GM12878 (cell line): Measurements from ENCODE around the gene SLC26A8. TPM values are rescaled to one million over a fixed set of nuclear protein-coding genes. Genes with fewer than 3 reads are reported as not detected.
A peak's percentile ranks its signal among the peaks of the same experiment; 100 is the strongest.

ENCODE experiments used
- ATAC-seq: fragments of 200-7000 bp; cut with Tn5 transposase; 3 replicates; pipeline ENCODE4 v1.9.1; 2020; ENCODE audit warnings: mild to moderate bottlenecking, moderate library complexity
- BruUV-seq: library from RNA; stranded (reverse); fragments of 400-500 nt; replicated peaks from 2 replicates; lab custom pipeline; 2021; lab: Mats Ljungman, UMichigan
- CTCF ChIA-PET: fragments of 300-600 bp; sonication (Branson Sonifier 250); formaldehyde crosslinking; extraction: SDS; loops from one replicate; lab custom pipeline; 2021; ENCODE audit warnings: inconsistent platforms; lab: Yijun Ruan, JAX
- POLR2A ChIA-PET: fragments of 350-600 bp; formaldehyde crosslinking; extraction: SDS; loops from one replicate; lab custom pipeline; 2021; ENCODE audit warnings: inconsistent platforms; lab: Charles Lee
- RAD21 ChIA-PET: fragments of 300-600 bp; sonication (Branson Sonifier 250); formaldehyde crosslinking; loops from one replicate; lab custom pipeline; 2023; ENCODE audit warnings: antibody characterized with exemption; ENCODE audit not compliant: unreplicated experiment; lab: Charles Lee
- SMC1A ChIA-PET: fragments of 300-600 bp; sonication (Branson Sonifier 250); formaldehyde crosslinking; loops from one replicate; lab custom pipeline; 2023; ENCODE audit not compliant: unreplicated experiment, uncharacterized antibody; lab: Charles Lee
- DNase-seq: peaks from one replicate; pipeline ENCODE4 v3.0.0-alpha.2; 2011; ENCODE audit warnings: low read depth, low spot score
- FAIRE-seq: peaks from 3 replicates; lab custom pipeline; 2011; peaks lifted over from hg19 to GRCh38; lab: Jason Lieb, UNC
- H2AFZ ChIP-seq: 2 replicates; pipeline ENCODE4 v1.6.0; 2011; ENCODE audit warnings: low read depth, low read length, control low read depth; ENCODE audit not compliant: control insufficient read depth
- H3K27ac ChIP-seq: 2 replicates; pipeline ENCODE4 v1.5.1; 2011; ENCODE audit warnings: control low read depth; ENCODE audit not compliant: control insufficient read depth, insufficient read depth
- H3K27me3 ChIP-seq, 2 experiments: replicated peaks in 1 of 2; 2 replicates each; pipeline versions ENCODE4 v1.6.0 to v1.6.1; 2011; ENCODE audit warnings: low read length in 1 of 2; ENCODE audit not compliant: control insufficient read depth in 2 of 2, insufficient read depth in 2 of 2
- H3K36me3 ChIP-seq, 2 experiments: 2 replicates each; pipeline ENCODE4 v1.5.1; 2011; ENCODE audit warnings: low read length in 1 of 2; ENCODE audit not compliant: control insufficient read depth in 2 of 2, insufficient read depth in 2 of 2
- H3K4me1 ChIP-seq: 2 replicates; pipeline ENCODE4 v1.6.1; 2011; ENCODE audit warnings: mild to moderate bottlenecking, low read length, moderate library complexity, mixed read lengths; ENCODE audit not compliant: control insufficient read depth, insufficient read depth
- H3K4me2 ChIP-seq: 2 replicates; pipeline ENCODE4 v1.6.0; 2011; ENCODE audit warnings: control low read depth; ENCODE audit not compliant: control insufficient read depth, insufficient read depth
- H3K4me3 ChIP-seq: fragments of 200-600 bp; sonication (generic); 2 replicates; pipeline ENCODE4 v1.5.1; 2016
- H3K79me2 ChIP-seq: 2 replicates; pipeline ENCODE4 v1.6.0; 2011; ENCODE audit warnings: low read length; ENCODE audit not compliant: control insufficient read depth, insufficient read depth
- H3K9ac ChIP-seq: 2 replicates; pipeline ENCODE4 v1.8.0; 2011; ENCODE audit warnings: low read length, control low read depth, mixed read lengths; ENCODE audit not compliant: control insufficient read depth, insufficient read depth
- H3K9me3 ChIP-seq: replicated peaks from 3 replicates; pipeline ENCODE4 v1.5.1; 2011; ENCODE audit warnings: mild to moderate bottlenecking, low read length; ENCODE audit not compliant: control insufficient read depth, insufficient read depth
- H4K20me1 ChIP-seq: 2 replicates; pipeline ENCODE4 v1.6.0; 2011; ENCODE audit not compliant: control insufficient read depth, insufficient read depth
- BRCA1 ChIP-seq: IDR thresholded peaks from 2 replicates; pipeline ENCODE4 v1.6.1; 2011; ENCODE audit warnings: low read depth, low read length, improper control_type of control experiment
- CBFB ChIP-seq: IDR thresholded peaks from 2 replicates; pipeline ENCODE4 v1.6.1; 2016; ENCODE audit warnings: antibody characterized with exemption, low read depth
- CEBPB ChIP-seq, 2 experiments: fragments of 150-350 bp in 1 of 2; IDR thresholded peaks; 2 replicates each; pipeline ENCODE4 v1.6.1; 2012 to 2014; ENCODE audit warnings: low read depth in 2 of 2, low read length in 2 of 2, borderline replicate concordance in 1 of 2, inconsistent platforms in 1 of 2
- CTCF ChIP-seq, 3 experiments: IDR thresholded peaks in 2 of 3; conservative IDR thresholded peaks in 1 of 3; 2 replicates each; pipeline ENCODE4 v1.5.1; 2011; ENCODE audit warnings: low read depth in 3 of 3, low read length in 3 of 3, mild to moderate bottlenecking in 3 of 3, control low read depth in 2 of 3, moderate library complexity in 2 of 3, inconsistent platforms in 1 of 3, mixed read lengths in 1 of 3; ENCODE audit not compliant: control insufficient read depth in 2 of 3, insufficient read depth in 1 of 3; ENCODE audit errors: extremely low read depth in 1 of 3
- E4F1 ChIP-seq: fragments of 450-650 bp; IDR thresholded peaks from 2 replicates; pipeline ENCODE4 v1.6.1; 2018; ENCODE audit warnings: borderline replicate concordance, mild to moderate bottlenecking; ENCODE audit not compliant: partially characterized antibody
- RAD21 ChIP-seq: IDR thresholded peaks from 2 replicates; pipeline ENCODE4 v1.6.1; 2011; ENCODE audit warnings: mild to moderate bottlenecking, low read depth, low read length, moderate library complexity; ENCODE audit not compliant: insufficient read depth
- SREBF2 ChIP-seq: IDR thresholded peaks from 2 replicates; pipeline ENCODE4 v1.6.1; 2012; ENCODE audit warnings: mild to moderate bottlenecking, low read length
- ZBTB33 ChIP-seq: fragments of 450-650 bp; IDR thresholded peaks from 2 replicates; pipeline ENCODE4 v1.6.1; 2017; ENCODE audit warnings: mild to moderate bottlenecking
- WGBS: methylation state at CpG from one replicate; pipeline ENCODE4 v1.1.6; 2016; ENCODE audit warnings: low lambda C conversion rate; ENCODE audit not compliant: insufficient replicate concordance, insufficient coverage; ENCODE audit errors: missing lambda C conversion rate; 5-methylcytosine and 5-hydroxymethylcytosine counted together
- in situ Hi-C: fragments of 300-500 bp; cut with MboI; formaldehyde crosslinking; loops from 9 replicates; pipeline ENCODE4 v1.14.3; 2018; ENCODE audit warnings: mixed read lengths
- intact Hi-C: fragments of 100-400 bp; cut with micrococcal nuclease; formaldehyde crosslinking; loops from one replicate; pipeline ENCODE4 v1.14.2; 2022; ENCODE audit not compliant: unreplicated experiment
- polyA plus RNA-seq, 11 experiments: library from polyadenylated mRNA; depleted of rRNA in 4 of 11; unstranded in 6 of 11; stranded (reverse) in 5 of 11; fragments of >200 nt; fragmentation: Nextera tagmentation in 4 of 11; fragmentation: Illumina TruSeq in 1 of 11; extraction: Ambion mirVana in 4 of 11; extraction: Trizol in 1 of 11; gene quantifications; 1 replicate in 1 of 11; 2 replicates in 10 of 11; pipeline versions ENCODE4 v1.2.1 to v1.2.3, GENCODE V29; 2011 to 2016; ENCODE audit warnings: inconsistent platforms in 2 of 11, missing spikeins in 2 of 11, low read depth in 1 of 11
- total RNA-seq, 4 experiments: library from RNA; depleted of rRNA in 3 of 4; stranded (reverse); fragments of >200 nt in 3 of 4; fragmentation: Illumina TruSeq in 1 of 4; extraction: Trizol in 1 of 4; gene quantifications; 2 replicates each; pipeline versions ENCODE4 v1.2.1 to v1.2.3, GENCODE V29; 2013 to 2021

SLC26A8 gene
- total and polyA plus RNA-seq, 10 of the 15 experiments (the other 5 are each of a cell fraction or from before 2014, with no cell fraction given): 0.09 to 0.95 (median 0.27) TPM; not detected in 2

GRCh38 chr6:35955970-35956369, 68.5 kb downstream of the SLC26A8 start:
- ChIA-PET POLR2A (no interaction called here), RAD21 (interaction anchor here (0.6 kb wide), 1 partner anchor 11 kb away, joined by 3 read pairs; no protein-coding TSS in a partner anchor)
- WGBS: 40% methylated on average over 3 of the region's 4 CpGs

More at GRCh38 chr6:35955970-35956369, 68.5 kb downstream of the SLC26A8 start:
- intact Hi-C loops: loop anchor here (10.0 kb wide), 1 partner anchor 431 kb away; no protein-coding TSS in a partner anchor
- CTCF ChIA-PET: interaction anchor here (1.0 to 3.1 kb wide), 4 partner anchors 14 to 395 kb away, joined by 3 to 16 read pairs (median 4); partner anchors contain the start of gene ARMC12
- Histone ChIP-seq H3K4me3 (no peak overlapping the region), H3K9ac (no peak overlapping the region), H3K36me3 (no peaks in the 10 kb centered on the region)
- SMC1A ChIA-PET: interaction anchor here (0.6 to 1.0 kb wide), 3 partner anchors 361 to 402 kb away, joined by 3 read pairs; no protein-coding TSS in a partner anchor
- TF ChIP-seq CEBPB (IDR thresholded peaks at IDR 0.05; ENCODE audit: borderline replicate concordance in 1 of 2, low read depth in 2 of 2, low read length in 2 of 2) (no peak), BRCA1 (no peak), CTCF (IDR thresholded peaks at IDR 0.05 in 2 of 3, conservative IDR thresholded peaks at IDR 0.05 in 1 of 3; ENCODE audit: control insufficient read depth in 2 of 3, extremely low read depth in 1 of 3, insufficient read depth in 1 of 3, low read depth in 3 of 3, low read length in 3 of 3) (peak; percentile 12 to 28 (median 21); a peak in 3 of 6 replicates), ZBTB33 (no peak), RAD21 (peak; percentile 41), E4F1 (no peak), CBFB (no peak), SREBF2 (no peak)
- TF ChIP-seq, all 136 proteins: peak for 2
- no peak for DNase-seq
- no peaks in the 10 kb centered on the region for H4K20me1 ChIP-seq
- no peaks in the 10 kb centered on the region for H3K4me1 ChIP-seq
- H3K4me2 ChIP-seq: no peak overlapping the region
- H2AFZ ChIP-seq: no peak overlapping the region
- peaks cover 2 to 3% of the 10 kb centered on the region in 2 experiments; a peak in 2 of 4 replicates for H3K27me3 ChIP-seq
- ATAC-seq: no peak
- H3K9me3 ChIP-seq: no peaks in the 10 kb centered on the region
- no peak for FAIRE-seq
- no TSS peak for BruUV-seq
- in situ Hi-C loops: no loop called here
- H3K79me2 ChIP-seq: no peaks in the 10 kb centered on the region
- no peak overlapping the region for H3K27ac ChIP-seq
